Endodermal cell (in vitro differentiated cells): ENCODE data around the gene DOCK9. TPM values are rescaled to one million over a fixed set of nuclear protein-coding genes. Genes with fewer than 3 reads are reported as not detected.

ENCODE experiments used
- DNase-seq: peaks from one replicate; pipeline ENCODE4 v3.0.0-alpha.2; 2017
- H3K27ac ChIP-seq: 2 replicates; pipeline ENCODE4 v1.5.1; 2013; ENCODE audit warnings: mild to moderate bottlenecking, low read depth, low read length, moderate library complexity
- H3K27me3 ChIP-seq: 2 replicates; pipeline ENCODE4 v1.6.1; 2013; ENCODE audit warnings: mild to moderate bottlenecking, low read length, moderate library complexity; ENCODE audit not compliant: insufficient read depth, control insufficient read depth, poor library complexity, severe bottlenecking
- H3K36me3 ChIP-seq: 2 replicates; pipeline ENCODE4 v1.7.0; 2013; ENCODE audit warnings: mild to moderate bottlenecking, low read length, moderate library complexity; ENCODE audit not compliant: control insufficient read depth, insufficient read depth
- H3K4me1 ChIP-seq: one replicate; pipeline ENCODE4 v1.7.0; 2013; ENCODE audit warnings: low read length; ENCODE audit not compliant: control insufficient read depth, insufficient read depth
- H3K4me3 ChIP-seq: 2 replicates; pipeline ENCODE4 v1.5.1; 2013; ENCODE audit warnings: mild to moderate bottlenecking, low read length, moderate library complexity
- H3K9ac ChIP-seq: 2 replicates; pipeline ENCODE4 v1.6.1; 2013; ENCODE audit warnings: mild to moderate bottlenecking, low read length, moderate library complexity; ENCODE audit not compliant: poor library complexity, severe bottlenecking; ENCODE audit errors: extremely low read depth
- H3K9me3 ChIP-seq: 2 replicates; pipeline ENCODE4 v1.6.1; 2013; ENCODE audit warnings: mild to moderate bottlenecking, low read length, moderate library complexity; ENCODE audit not compliant: control insufficient read depth
- H3K27ac Mint-ChIP-seq: 2 replicates; pipeline ENCODE4 v1.8.0; 2020; ENCODE audit warnings: mixed read lengths
- H3K27me3 Mint-ChIP-seq: 2 replicates; pipeline ENCODE4 v1.8.0; 2021; ENCODE audit warnings: mild to moderate bottlenecking, mixed read lengths; ENCODE audit not compliant: insufficient read depth
- H3K36me3 Mint-ChIP-seq: 2 replicates; pipeline ENCODE4 v1.8.0; 2020; ENCODE audit warnings: low read depth, mixed read lengths
- H3K4me1 Mint-ChIP-seq: 2 replicates; pipeline ENCODE4 v1.8.0; 2020; ENCODE audit warnings: mixed read lengths
- H3K4me3 Mint-ChIP-seq: 2 replicates; pipeline ENCODE4 v1.8.0; 2020; ENCODE audit warnings: mild to moderate bottlenecking, moderate library complexity, mixed read lengths
- H3K9me3 Mint-ChIP-seq: 2 replicates; pipeline ENCODE4 v1.8.0; 2020; ENCODE audit warnings: mild to moderate bottlenecking, mixed read lengths
- CTCF ChIP-seq: fragments of 200-600 bp; sonication (generic); conservative IDR thresholded peaks from 2 replicates; pipeline ENCODE4 v1.5.0; 2021; ENCODE audit warnings: antibody characterized with exemption, mild to moderate bottlenecking
- WGBS, 2 experiments: methylation state at CpG; one replicate each; pipeline versions ENCODE4 v1.1.5 to v1.1.7; 2013; ENCODE audit warnings: missing lambda C conversion rate in 2 of 2, mixed read lengths in 1 of 2; ENCODE audit not compliant: insufficient coverage in 1 of 2, insufficient read length in 1 of 2; 5-methylcytosine and 5-hydroxymethylcytosine counted together
- total RNA-seq, 2 donors: library from RNA; stranded (reverse); fragmentation: NEBNext Ultra II Directional in 1 of 2; extraction: Animal tissue kit (Norgen Biotek cat#: 25700) in 1 of 2; gene quantifications; 2 replicates in 1 of 2; 3 replicates in 1 of 2; pipeline ENCODE4 v1.2.1, GENCODE V29; 2021

DOCK9 gene
- total RNA-seq, 2 donors from 2014 or later: 15.6 to 22.5 TPM

- no peak overlapping the region for H3K4me3 ChIP-seq
- no peaks in the 10 kb centered on the region for H3K9me3 Mint-ChIP-seq
- peaks cover 11% of the 10 kb centered on the region for H3K36me3 Mint-ChIP-seq
- H3K4me1 Mint-ChIP-seq: no peaks in the 10 kb centered on the region
- no peak overlapping the region for H3K27ac Mint-ChIP-seq
- TF ChIP-seq CTCF: no peak
- H3K9ac ChIP-seq: no peak overlapping the region
- no peaks in the 10 kb centered on the region for H3K27me3 Mint-ChIP-seq
- H3K27ac ChIP-seq: no peak overlapping the region
- no peaks in the 10 kb centered on the region for H3K36me3 ChIP-seq
- no peaks in the 10 kb centered on the region for H3K4me1 ChIP-seq
- no peaks in the 10 kb centered on the region for H3K9me3 ChIP-seq
- H3K27me3 ChIP-seq: no peaks in the 10 kb centered on the region
- WGBS, 2 experiments: 50% methylated on average over 3 of the region's 3 CpGs; no CpG with 5 or more reads in 1 of the 2 experiments
- H3K4me3 Mint-ChIP-seq: no peak overlapping the region
- no peak for DNase-seq
These were observed 93.9 kb downstream of the DOCK9 start for GRCh38 chr13:98883998-98884397.

GRCh38 chr13:98881390-98881789, 96.5 kb downstream of the DOCK9 start:
- H3K36me3 Mint-ChIP-seq: peaks cover 11% of the 10 kb centered on the region
- no peak for TF ChIP-seq CTCF
- H3K4me3 Mint-ChIP-seq: no peak overlapping the region
- no peaks in the 10 kb centered on the region for H3K9me3 ChIP-seq
- no peak overlapping the region for H3K9ac ChIP-seq
- no peaks in the 10 kb centered on the region for H3K27me3 ChIP-seq
- no peak overlapping the region for H3K4me3 ChIP-seq
- H3K27me3 Mint-ChIP-seq: no peaks in the 10 kb centered on the region
- peaks cover 5% of the 10 kb centered on the region for H3K4me1 Mint-ChIP-seq
- no peaks in the 10 kb centered on the region for H3K9me3 Mint-ChIP-seq
- 81% methylated on average over 2 of the region's 2 CpGs; no CpG with 5 or more reads in 1 of the 2 experiments for WGBS, 2 experiments
- H3K27ac Mint-ChIP-seq: no peak overlapping the region
- no peaks in the 10 kb centered on the region for H3K4me1 ChIP-seq
- DNase-seq: no peak
- H3K27ac ChIP-seq: no peak overlapping the region
- no peaks in the 10 kb centered on the region for H3K36me3 ChIP-seq

- Mint-ChIP-seq H3K36me3 (peaks cover 10% of the 10 kb centered on the region), H3K27ac (no peak overlapping the region), H3K27me3 (no peaks in the 10 kb centered on the region), H3K4me3 (no peak overlapping the region), H3K9me3 (no peaks in the 10 kb centered on the region), H3K4me1 (peaks cover 8% of the 10 kb centered on the region)
- Histone ChIP-seq H3K27ac (no peak overlapping the region), H3K36me3 (no peaks in the 10 kb centered on the region), H3K27me3 (no peaks in the 10 kb centered on the region), H3K4me1 (no peaks in the 10 kb centered on the region), H3K9me3 (no peaks in the 10 kb centered on the region), H3K4me3 (no peak overlapping the region), H3K9ac (no peak overlapping the region)
- 92 to 98% methylated on average over 2 of the region's 2 CpGs for WGBS, 2 experiments
- no peak for DNase-seq
- no peak for TF ChIP-seq CTCF
These were observed 97.2 kb downstream of the DOCK9 start for GRCh38 chr13:98880677-98881076.
